Adrenal gland (tissue), 5 donors: Measurements from ENCODE around the gene IL13RA1.

ENCODE experiments used
- POLR2A ChIP-seq, 2 donors: fragments of 450-650 bp; IDR thresholded peaks; one replicate each; pipeline ENCODE4 v1.6.1; 2017; ENCODE audit warnings: antibody characterized with exemption in 2 of 2, mild to moderate bottlenecking in 2 of 2, moderate library complexity in 1 of 2
- TF ChIP-seq, protein P1 (sequence below), 6 experiments: fragments of 450-650 bp in 4 of 6; fragments of 200-600 bp in 2 of 6; sonication (generic) in 1 of 6; IDR thresholded peaks; 1 replicate in 5 of 6; 2 replicates in 1 of 6; pipeline versions ENCODE4 v1.5.1 to v1.8.0; 2016 to 2021; ENCODE audit warnings: antibody characterized with exemption in 6 of 6, mild to moderate bottlenecking in 2 of 6, moderate library complexity in 1 of 6
- donor health status: DM: no; HTN: no; CAD: no.

GRCh38 chrX:118772051-118772450 is 44.6 kb downstream of the IL13RA1 start:
- TF ChIP-seq, protein P1, sequence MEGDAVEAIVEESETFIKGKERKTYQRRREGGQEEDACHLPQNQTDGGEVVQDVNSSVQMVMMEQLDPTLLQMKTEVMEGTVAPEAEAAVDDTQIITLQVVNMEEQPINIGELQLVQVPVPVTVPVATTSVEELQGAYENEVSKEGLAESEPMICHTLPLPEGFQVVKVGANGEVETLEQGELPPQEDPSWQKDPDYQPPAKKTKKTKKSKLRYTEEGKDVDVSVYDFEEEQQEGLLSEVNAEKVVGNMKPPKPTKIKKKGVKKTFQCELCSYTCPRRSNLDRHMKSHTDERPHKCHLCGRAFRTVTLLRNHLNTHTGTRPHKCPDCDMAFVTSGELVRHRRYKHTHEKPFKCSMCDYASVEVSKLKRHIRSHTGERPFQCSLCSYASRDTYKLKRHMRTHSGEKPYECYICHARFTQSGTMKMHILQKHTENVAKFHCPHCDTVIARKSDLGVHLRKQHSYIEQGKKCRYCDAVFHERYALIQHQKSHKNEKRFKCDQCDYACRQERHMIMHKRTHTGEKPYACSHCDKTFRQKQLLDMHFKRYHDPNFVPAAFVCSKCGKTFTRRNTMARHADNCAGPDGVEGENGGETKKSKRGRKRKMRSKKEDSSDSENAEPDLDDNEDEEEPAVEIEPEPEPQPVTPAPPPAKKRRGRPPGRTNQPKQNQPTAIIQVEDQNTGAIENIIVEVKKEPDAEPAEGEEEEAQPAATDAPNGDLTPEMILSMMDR (IDR thresholded peaks at IDR 0.05): no peak
- no peak for TF ChIP-seq POLR2A (IDR thresholded peaks at IDR 0.05)
